Stimulated activated CD4-positive, alpha-beta T cell treated with anti-CD3 and anti-CD28 coated beads, TNF-alpha, amount 100 ng/mL, for 24 hours (primary cell): ENCODE data around the gene SLC24A3.

Source experiments
- DNase-seq, 3 experiments: peaks; one replicate each; pipeline ENCODE4 v3.0.0-alpha.2; 2020; ENCODE audit warnings: low read depth in 3 of 3

SLC24A3 gene

GRCh38 chr20:19502169-19502568 is 289.7 kb downstream of the SLC24A3 start:
- DNase-seq = no peak

DNA sequence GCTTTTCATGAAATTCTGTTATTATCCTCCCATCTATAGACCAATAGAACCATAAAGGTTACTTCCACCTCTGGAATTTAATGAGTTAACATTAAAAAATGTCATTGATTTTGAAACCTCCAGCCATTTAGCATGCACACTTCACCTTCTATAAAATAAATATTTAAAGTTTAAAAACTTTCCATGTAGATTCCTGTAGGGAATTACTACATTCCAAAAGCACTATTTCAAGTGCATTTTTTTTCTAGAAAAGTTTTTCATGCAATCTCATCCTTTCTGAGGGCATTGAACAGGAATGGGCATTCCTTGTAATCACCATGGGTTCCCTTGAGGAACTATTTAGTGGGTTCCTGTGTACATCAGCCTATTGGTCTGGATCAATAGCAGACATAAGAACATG is 291.8 kb downstream of the SLC24A3 start:
- no peak for DNase-seq

DNA sequence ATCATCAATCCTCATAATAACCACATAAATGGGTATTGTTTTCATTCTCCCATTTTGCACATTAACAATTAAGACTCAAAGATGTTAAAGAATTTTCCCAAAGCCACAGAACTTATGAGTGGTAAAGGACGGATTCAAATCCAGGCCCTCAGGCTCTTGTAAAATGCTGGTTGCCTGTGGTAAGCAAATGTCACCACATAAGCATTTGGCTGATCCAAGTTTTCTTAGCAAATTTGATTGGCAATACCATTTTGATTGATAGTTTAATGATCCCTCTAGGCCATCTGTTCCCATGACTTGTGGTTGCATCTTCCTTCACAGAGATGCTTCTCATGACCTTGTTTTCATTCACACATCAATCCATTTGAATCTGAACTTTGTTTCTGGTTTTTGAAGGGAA is 293.6 kb downstream of the SLC24A3 start:
- no peak for DNase-seq

GRCh38 chr20:19508449-19508848 is 296.0 kb downstream of the SLC24A3 start:
- no peak for DNase-seq

GRCh38 chr20:19510611-19511010 is 298.2 kb downstream of the SLC24A3 start:
- no peak for DNase-seq

- DNase-seq = no peak
These were observed 299.5 kb downstream of the SLC24A3 start for GRCh38 chr20:19511931-19512330.

GRCh38 chr20:19512886-19513677 is 300.6 kb downstream of the SLC24A3 start:
- DNase-seq = no peak

GRCh38 chr20:19515074-19515473 is 302.6 kb downstream of the SLC24A3 start:
- no peak for DNase-seq

- DNase-seq = no peak
These were observed 307.0 kb downstream of the SLC24A3 start for GRCh38 chr20:19519466-19519865.

- no peak for DNase-seq
These were observed 307.8 kb downstream of the SLC24A3 start for GRCh38 chr20:19520261-19520660.

DNA sequence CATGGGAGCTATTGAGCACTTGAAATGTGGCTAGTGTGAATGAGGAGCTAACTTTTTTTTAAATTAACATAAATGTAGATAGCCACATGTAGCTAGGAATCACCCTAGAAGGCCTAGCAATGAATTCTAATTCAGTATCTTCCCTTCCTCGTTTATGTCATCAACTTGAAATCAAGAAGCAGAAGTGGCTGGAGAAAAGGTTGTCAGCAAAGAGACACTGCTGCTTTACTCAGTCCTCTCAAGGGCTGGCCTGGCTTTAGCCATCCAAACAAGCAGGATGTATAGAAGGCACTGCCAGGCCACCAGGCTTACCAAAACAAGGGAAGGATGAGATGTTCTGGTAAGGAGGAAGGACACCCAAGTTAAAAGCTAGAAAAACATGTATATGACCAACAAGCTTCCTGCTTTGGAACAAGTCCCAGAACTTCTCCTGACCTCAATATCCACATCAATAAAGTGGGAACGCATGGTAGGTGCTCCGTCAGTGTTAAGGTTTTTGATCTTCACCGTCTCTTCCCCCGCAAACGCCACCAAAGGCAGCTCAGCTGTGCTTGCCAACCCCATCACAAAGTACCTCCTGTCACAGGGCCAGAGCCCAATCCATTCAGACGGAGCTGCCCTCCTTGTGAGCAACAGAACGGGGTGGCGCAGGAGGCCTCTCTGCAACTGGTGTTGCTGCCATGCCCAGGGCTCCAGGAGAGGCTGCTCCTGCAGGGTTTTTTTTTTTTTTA is 309.8 kb downstream of the SLC24A3 start:
- no peak for DNase-seq

GRCh38 chr20:19522836-19523590 is 310.6 kb downstream of the SLC24A3 start:
- no peak for DNase-seq

- no peak for DNase-seq
These were observed 312.2 kb downstream of the SLC24A3 start for GRCh38 chr20:19524691-19525090.

- no peak for DNase-seq
These were observed 315.1 kb downstream of the SLC24A3 start for GRCh38 chr20:19527509-19527908.

DNA sequence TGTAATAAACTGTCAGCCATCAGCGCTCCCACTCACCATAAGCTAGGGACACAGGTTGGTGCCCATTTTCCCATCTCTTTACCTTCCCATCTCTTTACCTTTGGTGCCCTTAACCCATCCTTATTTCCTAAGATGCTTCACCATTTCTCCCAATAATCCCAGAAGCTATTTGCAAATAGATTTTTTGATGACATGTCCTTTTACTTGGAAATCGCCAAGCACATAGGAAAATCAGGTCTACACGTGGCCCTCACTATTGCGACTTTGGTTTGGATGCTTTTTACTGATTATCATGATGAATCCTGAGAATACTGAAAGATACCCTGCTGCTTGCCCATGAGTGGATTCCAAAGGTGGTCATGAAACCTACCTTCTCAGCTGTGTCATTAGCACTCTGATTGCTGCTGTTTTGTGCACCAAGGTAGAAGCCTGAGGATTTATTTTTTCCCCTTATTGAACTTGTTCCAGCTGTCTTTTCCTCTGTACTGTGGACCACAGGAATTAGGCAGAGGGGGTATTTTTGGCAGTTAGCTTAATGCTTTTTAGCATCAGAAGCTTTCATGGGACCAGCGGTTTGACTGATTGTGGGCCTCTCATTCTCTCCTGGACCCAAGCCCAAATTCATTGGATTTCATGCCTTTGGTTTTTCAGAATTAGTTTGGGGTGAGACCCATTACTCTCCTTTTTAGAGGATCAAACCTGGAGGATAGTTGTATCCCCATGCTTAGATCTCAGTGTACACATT is 316.0 kb downstream of the SLC24A3 start:
- DNase-seq = no peak

- DNase-seq = no peak
These were observed 317.6 kb downstream of the SLC24A3 start for GRCh38 chr20:19530006-19530405.

DNA sequence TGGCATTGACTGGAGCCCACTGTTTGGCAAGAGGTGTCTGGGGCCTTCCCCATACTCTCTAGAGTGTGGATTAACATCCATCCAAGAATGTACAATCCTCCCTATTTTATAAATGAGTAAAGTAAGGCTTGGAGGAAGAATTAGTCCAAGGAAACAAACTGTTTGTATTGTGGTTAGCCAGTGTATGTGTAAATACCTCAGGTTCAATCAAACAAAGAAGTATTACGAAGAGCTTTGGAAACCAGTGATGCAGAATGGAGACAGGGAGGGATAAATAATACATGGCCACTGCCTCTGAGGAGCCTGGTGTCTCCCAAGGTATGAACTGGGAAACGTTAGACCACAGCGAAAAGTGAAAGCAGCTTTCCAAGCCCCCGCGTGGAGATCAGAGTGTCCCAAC is 319.0 kb downstream of the SLC24A3 start:
- DNase-seq = no peak

- no peak for DNase-seq
These were observed 326.1 kb downstream of the SLC24A3 start for GRCh38 chr20:19538556-19538955.

- no peak for DNase-seq
These were observed 326.7 kb downstream of the SLC24A3 start for GRCh38 chr20:19539191-19539590.

DNA sequence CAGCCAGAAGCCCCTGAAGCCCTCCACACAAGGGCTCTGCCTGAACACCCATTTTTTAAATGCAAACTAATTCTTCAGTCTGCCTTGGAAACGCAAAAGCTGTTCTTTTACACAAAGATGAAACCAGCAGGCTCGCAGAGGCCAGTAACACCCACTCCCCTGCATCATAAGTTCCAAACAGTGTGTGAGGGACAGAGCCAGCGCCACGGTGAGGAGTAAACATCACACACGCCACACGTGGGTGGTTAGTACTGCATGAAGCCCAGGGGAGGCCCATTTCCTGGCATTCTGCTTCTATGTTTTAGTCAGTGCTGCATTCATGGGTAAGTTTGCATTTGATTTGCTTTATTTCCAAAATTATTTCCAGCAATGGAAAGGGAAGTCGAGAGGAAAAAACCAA is 327.9 kb downstream of the SLC24A3 start:
- peak in 1 of 3 experiments; percentile 21 for DNase-seq

GRCh38 chr20:19543101-19543500 is 330.7 kb downstream of the SLC24A3 start:
- no peak for DNase-seq

DNA sequence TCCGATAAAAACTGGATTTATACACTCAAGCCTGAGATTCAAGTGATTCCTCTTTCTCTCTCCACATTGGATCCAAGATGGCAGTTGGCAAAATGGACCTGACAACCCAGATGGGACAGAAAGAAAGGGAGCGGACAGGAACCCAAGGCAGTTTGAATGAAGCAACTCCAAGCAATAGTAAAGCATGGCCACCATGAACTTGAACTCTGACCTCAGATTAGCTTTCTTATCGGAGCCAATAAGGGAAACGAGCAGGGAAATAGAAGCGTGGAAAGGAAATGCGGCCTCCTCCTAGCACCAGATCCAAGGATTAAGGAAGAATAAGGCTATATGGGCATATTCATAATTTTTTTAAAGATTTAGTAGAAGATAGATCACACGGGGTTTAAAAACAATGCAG is 332.2 kb downstream of the SLC24A3 start:
- no peak for DNase-seq
